NCI-H187 (cell line): ENCODE measurements around the gene TPM3.
A peak's percentile ranks its signal among the peaks of the same experiment; 100 is the strongest.
"Not testable (repeated sequence)": the region's sequence is repeated elsewhere in the genome, so short reads cannot be mapped to it uniquely, and the experiment has no call there.

Experiments used
- DNase-seq, 2 experiments: peaks; one replicate each; lab custom pipeline; 2025; lab: John Stamatoyannopoulos, UW

Gene TPM3

DNA sequence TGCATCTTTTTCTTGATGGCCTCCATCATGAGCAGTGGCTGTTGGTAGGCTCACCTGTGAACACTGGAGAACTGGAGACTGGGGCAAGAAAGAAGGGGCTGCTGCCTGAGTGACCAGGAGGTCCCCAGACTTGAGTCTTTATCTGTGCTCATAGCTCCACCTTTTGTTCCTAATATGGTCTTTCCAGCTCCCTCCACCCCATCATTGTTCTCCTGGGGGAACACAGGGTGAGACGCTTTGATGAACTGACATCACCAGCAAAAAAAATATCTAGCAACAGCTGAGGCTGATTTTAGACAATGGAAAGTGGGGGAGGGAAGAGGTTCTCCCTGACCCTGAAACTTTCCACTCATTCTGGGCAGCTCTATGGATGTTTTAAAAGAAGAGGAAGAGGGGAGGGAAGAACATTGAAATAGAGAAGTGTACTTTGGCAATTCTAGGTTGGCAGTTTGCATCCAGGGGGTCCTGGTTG is at the start of gene TPM3:
Gene TPM3 (minus strand): TSS at position 111 of the 472 bp plus-strand sequence. CDS start 82 bp downstream, at position 29.
- no peak for DNase-seq

DNA sequence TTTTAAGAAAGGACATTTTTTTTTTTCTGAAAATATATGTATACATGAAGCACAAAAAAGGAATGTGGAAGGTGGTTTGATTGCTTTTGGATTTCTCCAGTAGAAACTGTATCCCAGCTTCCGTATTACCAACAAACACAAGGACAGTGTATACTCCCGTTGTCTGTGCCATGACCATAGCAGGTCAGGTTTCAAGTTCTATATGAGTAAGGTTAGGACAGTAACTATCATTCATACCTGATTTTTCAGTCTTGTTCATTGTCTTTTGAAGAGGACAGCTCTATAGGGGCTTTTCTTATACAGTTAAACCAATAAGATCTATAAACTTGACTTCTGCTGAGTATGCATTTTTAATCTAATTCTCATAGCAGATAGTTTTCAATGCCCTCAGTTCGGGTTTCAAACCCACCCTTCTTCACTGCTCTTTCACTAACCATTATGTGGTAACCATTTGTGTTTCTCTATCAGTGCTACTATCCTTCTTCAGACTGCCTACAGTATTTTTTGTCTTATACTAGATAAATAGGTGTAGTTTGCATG is 48.5 kb upstream of the TPM3 start:
- no peak for DNase-seq

DNA sequence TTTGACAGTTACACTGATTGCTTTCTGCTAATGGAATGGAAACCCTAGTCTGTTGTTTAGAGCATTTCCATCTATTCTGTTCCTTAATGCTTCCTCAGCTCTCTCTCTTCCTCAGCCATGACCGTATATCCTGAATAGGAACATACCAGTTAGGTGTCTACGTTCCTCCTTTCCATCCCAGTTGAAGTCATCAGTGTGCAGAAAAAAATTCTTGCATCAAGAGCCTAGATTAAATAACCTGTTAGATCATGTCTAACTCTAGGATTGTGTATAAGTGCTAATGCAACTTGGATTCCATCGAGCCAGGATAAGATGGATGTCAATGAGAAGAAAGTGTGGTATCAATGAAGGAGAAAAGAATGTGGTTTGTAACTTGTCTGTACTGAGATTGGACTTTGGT is 47.6 kb upstream of the TPM3 start:
- no peak for DNase-seq

DNA sequence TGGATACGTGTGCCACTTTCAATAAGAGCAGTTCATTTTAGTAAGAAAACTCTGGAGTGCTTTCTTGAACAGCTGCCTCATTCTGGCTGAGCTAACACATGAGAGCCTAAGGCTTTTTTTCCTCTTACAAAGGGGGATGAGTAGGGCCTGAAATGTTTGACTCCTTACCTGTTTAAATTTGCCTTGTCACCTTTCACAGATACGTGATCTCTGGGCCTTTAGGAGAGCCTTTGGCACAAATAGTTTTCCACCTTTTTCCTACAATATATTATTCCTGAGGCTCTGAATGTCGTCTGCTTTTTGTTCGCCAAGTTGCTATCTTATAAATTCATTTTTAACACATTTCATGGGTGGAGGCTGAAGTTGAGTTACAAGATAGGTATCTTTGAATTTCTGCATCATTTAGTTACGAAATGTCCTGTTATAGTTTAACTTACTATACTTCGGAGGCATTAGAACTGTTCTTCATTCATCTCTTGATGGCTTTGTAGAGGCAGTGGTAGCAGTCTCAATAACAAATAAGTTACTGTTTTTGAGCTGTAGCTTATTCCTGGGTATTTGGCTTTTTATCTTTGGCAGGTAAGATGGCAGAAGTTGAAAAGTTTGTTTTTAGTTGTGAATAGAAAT is 46.1 kb upstream of the TPM3 start:
- no peak for DNase-seq

DNA sequence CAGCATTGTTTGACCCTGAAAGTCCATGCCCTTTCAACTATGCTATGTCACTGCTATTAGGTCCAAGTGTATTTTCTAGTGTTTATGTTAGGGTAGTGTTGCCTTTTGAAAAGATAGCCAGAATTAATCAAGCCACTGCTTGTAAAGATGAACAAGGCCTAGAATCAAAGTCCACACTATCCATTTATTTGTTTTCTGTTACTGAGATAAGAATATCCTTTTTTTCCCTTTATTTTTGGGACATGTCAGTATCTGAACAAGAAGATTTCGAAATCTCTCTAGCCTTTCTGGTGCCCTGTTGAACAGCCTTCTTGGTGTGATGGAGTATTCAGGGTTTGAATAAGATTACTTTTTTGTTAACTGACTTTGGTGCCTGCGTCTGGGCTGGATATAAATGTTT is 45.5 kb upstream of the TPM3 start:
- no peak for DNase-seq

DNA sequence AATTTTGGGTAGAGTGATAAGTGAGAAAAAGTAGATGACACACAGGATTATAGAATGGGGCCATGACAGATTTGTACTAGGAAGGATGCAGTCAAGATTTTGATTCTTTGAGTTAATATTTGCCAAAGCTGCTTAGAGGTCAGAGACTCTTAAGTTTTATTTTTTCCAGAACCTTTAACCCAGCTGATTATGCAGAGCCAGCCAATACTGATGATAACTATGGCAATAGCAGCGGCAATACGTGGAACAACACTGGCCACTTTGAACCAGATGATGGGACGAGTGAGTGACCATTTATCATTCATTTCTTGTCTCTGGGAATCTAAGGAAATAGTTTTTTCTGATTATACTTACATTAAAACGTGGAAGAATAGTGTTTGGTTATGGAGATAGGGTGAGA is 45.0 kb upstream of the TPM3 start:
- DNase-seq: no peak

DNA sequence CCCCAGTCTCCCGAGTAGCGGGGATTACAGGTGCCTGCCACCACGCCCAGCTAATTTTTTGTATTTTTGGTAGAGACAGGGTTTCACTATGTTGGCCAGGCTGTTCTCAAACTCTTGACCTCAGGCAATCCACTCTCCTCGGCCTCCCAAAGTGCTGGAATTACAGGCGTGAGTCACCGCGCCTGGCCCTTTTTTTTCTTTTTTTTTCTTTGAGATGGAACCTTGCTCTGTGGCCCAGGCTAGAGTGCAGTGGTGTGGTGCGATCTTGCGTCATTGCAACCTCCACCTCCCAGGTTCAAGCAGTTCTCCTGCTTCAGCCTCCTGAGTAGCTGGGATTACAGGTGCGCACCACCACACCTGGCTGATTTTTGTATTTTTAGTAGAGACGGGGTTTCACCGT is 41.2 kb upstream of the TPM3 start:
- not testable (repeated sequence) for DNase-seq

DNA sequence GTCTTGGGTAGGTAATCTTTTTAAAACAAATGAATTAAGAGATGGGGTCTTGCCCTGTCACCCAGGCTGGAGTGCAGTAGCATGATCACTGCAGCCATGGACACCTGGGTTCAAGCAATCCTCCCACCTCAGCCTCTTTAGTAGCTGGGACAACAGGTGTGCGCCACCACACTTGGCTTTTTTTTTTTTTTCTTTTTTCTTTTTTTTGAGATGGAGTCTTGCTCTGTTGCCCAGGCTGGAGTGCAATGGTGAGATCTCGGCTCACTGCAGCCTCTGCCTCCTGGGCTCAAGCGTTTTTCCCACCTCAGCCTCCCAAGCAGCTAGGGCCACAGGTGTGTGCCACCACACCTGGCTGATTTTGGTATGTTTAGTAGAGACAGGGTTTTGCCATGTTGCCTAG is 39.2 kb upstream of the TPM3 start:
- not testable (repeated sequence) for DNase-seq

DNA sequence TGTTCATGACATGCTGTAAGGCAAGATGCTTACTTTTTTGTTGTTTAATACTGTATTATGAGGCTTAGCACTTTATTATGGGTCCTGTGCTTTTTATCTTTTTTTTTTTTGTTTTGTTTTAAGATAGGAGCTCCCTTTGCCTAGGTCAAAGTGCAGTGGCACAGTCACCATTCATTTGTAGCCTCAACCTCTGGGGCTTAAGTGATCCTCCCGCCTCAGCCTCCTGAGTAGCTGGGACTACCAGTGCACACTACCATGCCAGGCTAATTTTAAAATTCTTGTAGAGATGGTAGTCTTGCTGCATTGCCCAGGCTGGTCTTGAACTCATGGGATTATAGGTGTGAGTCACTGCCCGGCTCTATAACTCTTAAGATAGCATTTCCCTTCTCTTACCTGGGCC is 33.5 kb upstream of the TPM3 start:
- no peak for DNase-seq

DNA sequence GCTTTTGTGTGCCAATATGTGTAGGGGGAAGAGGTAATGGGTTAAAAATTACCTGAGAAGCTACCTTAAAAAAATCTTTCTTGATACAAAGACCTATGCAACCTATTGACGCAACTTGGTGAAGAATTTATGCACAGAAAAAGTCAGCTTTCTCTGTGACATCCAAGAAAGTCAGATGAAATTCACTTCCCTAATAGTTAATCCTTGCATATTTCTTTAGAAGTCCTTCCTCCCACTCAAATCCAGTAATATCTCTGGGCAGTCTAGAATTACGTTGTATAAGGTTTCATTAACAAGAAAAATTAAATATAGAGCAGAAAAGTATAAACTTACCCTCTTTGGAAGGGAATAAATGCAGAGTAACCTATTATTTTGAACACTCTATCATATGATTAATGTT is 31.7 kb upstream of the TPM3 start:
- no peak for DNase-seq

DNA sequence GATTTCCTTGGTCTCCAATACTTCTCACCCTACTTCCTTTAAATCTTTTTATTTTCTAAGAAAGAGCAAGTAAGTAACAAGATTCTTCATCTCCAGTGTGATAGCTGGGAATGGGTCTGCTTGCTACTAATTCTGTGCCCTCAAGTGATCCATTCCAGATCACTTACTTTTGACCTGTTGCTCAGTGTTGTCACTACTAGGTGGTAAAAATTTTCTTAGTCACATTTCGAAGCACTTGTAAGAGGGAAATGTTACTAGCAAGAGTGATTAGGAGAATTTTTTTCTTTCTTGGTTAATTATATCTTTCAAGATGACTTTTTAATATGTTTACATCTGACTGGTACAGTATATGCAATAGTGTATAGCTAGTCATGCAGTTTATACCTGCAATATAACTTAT is 31.0 kb upstream of the TPM3 start:
- no peak for DNase-seq

DNA sequence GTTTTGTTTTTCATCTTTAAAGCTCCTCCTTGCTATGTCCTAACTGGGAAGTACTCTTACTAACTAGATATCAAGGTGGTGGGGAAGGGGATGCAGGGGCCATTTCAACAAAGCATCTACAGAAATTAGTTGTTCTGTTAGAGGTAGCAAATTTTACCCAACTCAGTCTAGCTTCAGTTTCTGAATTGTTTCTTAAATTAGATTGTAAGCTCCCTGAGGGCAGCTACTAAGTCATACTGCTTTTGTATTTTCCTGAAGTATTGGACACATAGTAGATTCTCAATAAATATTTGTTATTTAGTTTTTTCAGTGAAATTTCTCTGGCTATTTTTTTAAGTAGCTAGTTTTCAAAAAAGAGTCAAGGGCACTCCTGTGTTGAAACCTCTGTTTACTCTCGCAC is 30.6 kb upstream of the TPM3 start:
- no peak for DNase-seq

DNA sequence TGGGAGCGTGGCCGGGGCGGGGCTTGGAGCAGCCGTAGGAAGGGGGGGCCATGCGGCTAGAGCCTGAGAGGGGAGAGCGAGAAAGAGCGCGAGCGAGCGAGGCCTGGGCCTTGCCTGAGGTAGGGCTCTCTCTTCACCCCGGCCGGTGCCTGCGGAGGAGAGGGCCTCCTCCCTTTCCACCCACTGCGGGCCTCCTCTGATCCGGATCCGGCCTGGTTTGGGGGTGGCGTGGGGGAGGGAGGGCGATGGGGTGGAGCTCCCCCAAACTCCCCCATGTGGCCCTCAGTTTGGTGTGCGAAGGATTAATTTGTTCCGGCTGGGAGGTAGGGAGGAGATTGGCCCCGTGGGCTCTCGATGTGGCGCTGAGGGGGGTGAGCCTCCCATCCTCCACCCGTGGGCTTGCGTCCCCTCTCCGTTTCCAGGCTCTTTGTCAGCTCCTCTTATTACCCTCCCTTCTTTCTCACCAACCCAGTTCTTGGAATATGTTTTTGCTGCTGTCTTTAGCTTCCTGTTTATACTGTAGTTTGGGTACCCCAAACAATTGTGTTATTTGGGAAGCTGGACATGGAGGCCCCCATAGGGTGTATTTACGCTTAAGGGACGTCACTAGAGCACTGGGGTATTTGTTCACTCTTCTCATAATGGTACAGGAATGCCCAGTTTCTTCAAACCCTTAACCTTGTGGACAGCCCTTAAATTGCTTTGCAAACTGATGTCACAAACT is 29.5 kb upstream of the TPM3 start:
- peak; percentile 40 to 58 for DNase-seq

DNA sequence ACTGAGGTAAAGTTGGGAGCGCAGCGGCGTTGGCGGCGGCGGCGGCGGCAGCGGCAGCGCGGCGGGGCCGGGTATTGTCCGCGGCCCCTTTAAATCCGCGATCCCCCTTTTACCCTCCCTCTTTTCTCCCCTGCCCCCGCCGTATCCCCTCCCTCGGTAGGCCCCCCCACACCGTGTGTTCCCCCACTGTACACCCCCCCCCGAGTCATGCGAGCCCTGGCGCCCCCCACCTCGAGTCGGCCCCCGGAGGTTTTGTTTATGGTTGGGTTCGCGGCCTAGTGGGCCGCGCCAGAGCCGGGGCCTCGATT is 29.0 kb upstream of the TPM3 start:
- no peak for DNase-seq

DNA sequence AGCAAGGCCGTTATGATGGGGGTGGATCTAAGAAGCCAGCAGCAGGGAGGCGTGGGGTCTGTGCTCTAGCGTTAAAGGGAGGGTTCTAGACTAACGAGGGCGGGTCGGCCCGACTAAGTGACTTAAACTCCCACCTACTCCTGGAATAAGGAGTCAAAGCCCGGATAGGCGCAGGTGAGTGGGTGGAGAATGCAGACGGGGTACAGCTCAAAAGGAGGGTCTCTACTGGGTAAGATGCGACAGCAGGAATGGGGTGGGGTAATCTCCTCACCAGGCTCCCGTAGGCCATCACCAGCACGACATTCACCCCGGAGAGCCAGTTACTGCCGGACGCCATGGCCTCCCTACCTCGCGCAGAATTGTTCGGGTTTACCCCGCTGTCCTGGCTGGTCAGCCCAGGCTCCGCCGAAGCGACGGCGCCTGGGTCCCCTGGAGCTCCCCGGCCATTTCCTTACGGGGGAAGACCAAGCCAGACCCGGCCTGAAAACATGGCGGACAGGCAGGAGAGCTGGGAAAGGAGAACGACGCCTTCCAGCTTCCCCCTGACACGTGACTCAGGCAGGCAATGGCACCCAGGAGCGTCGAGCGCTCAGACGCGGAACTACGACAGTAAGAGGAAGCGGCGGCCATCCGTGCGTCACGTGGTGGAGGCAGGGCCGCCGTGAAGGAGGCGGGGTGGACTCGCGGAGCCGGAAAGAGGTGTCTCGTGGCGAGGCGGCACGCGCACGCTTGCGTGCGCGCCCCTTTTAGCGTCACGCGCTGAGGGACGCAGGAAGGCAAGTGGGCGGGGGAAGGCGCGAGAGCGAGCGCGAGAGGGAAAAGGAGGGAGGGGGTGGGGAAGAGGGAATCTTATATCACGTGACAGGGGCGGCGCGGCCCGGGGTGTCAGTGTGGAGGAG is 28.4 kb upstream of the TPM3 start, which contains the start of gene UBAP2L:
Gene UBAP2L (plus strand): TSS at position 885 of the 899 bp plus-strand sequence. CDS start 4,169 bp downstream, outside the sequence.
- peak; percentile 99 to 100 for DNase-seq

DNA sequence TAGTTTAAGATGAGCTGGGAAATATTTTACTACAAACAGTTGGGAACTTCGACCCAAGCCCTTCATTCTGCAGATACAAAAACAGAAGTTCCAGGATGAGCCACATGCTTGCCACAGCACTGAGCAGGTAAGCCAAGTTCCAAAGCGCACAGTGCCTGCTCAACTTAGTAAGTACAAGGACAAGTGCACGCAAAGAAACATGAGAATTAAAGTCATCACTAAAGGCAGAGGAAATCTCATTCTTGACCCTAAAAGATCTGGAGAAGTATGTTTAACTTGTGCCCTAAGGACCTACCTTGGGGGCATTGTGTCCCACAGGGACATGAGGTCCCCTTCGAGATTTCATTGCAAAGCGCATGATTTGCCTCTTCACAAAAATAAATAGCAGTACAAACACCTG is 27.6 kb upstream of the TPM3 start:
- no peak for DNase-seq

DNA sequence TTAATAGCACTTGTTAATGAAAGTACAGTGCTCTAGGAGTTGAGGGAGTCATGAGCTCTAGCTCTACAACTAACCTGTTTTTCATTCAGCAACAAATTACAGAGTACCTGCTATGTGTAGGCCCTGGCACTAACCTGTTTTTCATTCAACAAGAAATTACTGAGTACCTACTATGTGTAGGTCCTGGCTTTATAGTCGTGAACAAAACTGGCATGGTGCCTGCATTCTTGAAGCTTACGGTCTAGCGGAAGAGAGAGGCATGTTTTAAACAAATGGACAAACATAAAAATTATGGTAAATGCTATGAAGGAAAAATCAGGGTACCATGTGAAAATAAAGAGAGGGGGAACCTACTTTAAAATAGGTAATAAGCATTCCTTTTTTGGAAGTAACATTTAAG is 26.6 kb upstream of the TPM3 start:
- no peak for DNase-seq

DNA sequence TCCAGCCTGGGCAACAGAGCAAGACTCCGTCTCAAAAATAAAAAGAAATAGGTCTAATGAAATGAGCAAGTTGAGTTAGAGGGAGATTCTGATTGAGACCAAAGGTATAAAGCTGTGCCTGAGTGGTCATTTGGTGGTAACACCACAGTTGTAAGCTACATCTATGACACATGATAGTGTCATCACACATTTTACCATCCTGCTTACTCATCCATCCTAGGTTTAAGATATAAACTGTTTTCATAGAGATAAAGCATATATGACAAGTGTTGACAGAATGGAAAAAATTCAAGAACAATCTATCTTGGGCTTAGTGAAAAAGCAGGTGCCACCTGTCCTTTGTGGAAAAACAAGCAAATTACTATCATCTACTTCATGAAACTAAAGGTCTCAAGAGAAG is 21.4 kb upstream of the TPM3 start:
- DNase-seq: no peak

DNA sequence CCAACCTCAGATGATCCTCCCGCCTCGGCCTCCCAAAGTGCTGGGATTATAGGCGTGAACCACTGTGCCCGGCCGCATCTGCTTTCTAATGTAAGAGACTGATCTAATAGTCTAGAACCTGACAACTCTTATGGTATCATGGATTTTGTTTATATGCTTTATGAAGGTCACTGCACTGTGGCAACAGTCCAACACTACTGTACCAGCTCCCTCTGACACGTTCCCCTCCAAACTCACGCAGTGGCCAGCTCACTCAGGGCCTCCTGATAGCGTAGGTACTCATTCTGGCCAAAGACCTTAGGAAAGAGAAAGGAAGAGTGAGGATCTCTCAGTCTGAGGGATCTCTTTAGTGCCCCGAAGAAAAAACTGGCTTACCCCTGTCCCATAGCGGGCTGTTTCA is 20.2 kb upstream of the TPM3 start:
- DNase-seq: no peak

DNA sequence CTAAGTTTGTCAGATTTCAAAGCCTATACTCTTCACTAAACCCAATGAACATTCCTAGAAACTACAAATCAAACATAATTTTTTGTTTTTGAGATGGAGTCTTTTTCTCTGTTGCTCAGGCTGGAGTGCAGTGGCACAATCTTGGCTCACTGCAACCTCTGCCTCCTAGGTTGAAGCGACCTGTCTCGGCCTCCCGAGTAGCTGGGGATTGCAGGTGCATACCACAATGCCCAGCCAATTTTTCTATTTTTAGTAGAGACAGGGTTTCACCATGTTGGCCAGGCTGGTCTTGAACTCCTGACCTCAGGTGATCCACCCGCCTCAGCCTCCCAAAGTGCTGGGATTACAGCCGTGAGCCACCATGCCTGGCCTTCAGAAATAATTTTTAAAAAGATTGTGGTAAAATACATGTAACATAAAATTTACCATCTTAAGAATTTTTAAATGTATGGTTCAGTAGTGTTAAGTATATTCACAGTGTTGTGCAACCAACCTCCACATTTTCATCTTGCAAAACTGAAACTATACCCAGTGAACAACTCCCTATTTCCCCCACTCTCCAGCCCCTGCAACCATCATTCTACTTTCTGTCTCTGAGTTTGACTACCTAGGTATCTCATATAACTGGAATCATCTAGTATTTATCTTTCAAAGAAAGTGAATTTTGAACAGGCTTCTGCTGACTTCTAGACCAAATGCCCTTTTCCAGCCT is 16.9 kb upstream of the TPM3 start:
- no peak for DNase-seq

DNA sequence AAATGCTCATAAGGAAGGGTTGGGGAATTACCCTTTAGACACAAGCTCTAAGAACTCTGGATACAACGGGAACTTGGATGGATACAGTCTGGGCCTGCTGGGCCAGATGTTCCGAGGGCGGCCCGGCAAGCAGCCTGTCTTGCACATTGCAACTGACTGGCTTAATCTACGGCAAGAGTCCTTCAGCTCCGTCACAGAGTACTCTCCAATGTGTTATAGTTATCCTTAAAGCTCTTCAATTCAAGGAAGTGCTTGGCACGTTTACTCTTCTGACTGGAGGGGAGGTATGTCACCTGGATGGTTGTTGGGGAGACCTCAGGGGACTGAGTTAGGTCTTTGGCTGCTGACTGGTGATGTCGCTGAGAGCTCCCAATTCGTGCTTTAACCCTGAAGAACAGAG is 15.4 kb upstream of the TPM3 start:
- DNase-seq: no peak

DNA sequence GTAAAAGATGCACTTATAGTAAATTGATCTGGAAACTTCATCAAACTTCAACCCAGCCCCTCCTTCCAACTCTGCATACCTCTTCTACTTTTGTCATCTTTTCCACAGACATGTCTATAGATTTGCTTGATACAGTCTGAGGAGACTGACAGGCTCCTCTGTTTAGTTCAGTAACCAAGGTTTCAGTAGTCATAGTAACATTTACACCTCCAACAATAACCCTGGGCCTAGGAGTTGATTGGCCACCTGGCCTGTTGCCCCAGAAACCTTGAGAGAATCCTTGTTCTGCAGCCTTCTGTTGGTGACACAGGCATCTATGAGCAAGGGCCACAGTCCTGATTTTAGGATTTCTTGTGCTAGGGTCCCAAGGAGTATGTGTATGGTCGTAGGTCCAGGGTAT is 14.3 kb upstream of the TPM3 start, which contains the start of gene CFAP141:
Gene CFAP141 (minus strand): TSS at position 138 of the 400 bp plus-strand sequence. CDS start 26 bp downstream, at position 112.
- DNase-seq: no peak
